ENCODE data around the gene ATP5ME. TPM values are rescaled to one million over a fixed set of nuclear protein-coding genes. Genes with fewer than 3 reads are reported as not detected.

ATP5ME gene
- total RNA-seq, 2 experiments from 2014 or later, result 245 to 254 TPM

DNA sequence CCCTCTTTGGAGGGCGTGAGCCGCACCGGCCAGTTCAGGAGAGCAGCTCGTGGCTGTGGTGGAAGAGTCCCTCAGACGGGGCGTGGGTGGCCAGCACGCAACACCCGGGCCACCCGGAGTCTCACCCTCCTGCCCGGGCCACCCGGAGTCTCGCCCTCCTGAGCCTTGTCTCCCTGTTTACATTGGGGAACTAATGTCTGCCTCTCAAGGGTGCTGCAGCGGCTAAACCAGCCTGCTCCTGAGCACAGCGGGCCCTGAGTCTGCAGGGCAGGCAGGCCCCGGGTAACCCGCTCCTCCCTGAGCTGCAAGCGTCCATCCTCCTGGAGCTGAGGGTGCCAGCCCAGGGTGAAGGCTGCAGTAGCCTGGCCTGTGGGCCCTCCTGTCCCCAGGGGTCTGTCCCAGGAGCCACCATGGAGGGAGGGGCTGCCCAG lies 45.8 kb downstream of the ATP5ME start:
- no peak for DNase-seq
- POLR2A ChIA-PET, result no interaction called here
- CTCF ChIA-PET, result no interaction called here
- Mint-ChIP-seq H3K36me3 (no peaks in the 10 kb centered on the region), H3K27me3 (no peaks in the 10 kb centered on the region), H3K27ac (no peak overlapping the region), H3K4me1 (ENCODE audit: low read depth) (no peaks in the 10 kb centered on the region), H3K9me3 (peaks cover 13% of the 10 kb centered on the region), H3K4me3 (no peak overlapping the region)
- intact Hi-C loops (cut with micrococcal nuclease), result no loop called here

DNA sequence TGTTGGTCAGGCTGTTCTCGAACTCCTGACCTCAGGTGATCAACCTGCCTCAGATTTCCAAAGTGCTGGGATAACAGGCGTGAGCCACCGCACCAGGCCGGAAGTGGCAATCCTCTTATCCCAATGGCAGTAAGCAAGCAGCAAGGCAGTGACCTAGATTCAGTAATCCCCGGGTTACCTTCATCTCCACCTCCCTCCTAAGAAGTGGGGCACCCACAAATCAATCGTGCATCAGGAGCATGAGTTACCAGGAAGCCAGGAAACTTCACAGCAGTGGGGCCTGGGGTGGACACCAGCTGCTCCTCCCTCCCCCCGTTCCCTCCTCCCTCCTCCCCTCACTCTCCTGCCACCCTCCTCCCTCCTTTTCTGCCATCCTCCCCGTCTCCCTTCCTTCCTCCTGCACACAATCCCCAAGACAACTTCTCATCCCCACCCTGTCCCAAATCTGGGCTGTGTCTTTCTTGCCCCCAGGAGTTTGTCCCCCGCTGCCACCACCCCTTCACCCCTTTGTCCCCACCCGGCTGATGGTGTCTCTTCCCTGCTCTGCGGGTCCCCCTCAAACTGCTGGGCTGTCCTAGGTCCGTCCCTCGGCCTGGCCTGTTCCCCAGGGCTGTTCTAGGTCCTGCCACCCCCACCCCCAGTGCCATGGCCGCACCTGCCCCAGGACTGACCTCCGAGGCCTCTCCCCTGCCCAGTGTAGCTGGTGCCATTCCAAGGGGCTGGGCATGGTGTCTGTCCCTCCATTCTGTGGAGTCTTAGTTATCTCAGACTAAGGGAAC lies 46.5 kb downstream of the ATP5ME start:
- CTCF ChIA-PET, result no interaction called here
- Mint-ChIP-seq H3K9me3 (peaks cover 9% of the 10 kb centered on the region), H3K27me3 (no peaks in the 10 kb centered on the region), H3K36me3 (no peaks in the 10 kb centered on the region), H3K27ac (no peak overlapping the region), H3K4me3 (no peak overlapping the region), H3K4me1 (ENCODE audit: low read depth) (no peaks in the 10 kb centered on the region)
- intact Hi-C loops (cut with micrococcal nuclease), result no loop called here
- POLR2A ChIA-PET, result no interaction called here
- no peak for DNase-seq

DNA sequence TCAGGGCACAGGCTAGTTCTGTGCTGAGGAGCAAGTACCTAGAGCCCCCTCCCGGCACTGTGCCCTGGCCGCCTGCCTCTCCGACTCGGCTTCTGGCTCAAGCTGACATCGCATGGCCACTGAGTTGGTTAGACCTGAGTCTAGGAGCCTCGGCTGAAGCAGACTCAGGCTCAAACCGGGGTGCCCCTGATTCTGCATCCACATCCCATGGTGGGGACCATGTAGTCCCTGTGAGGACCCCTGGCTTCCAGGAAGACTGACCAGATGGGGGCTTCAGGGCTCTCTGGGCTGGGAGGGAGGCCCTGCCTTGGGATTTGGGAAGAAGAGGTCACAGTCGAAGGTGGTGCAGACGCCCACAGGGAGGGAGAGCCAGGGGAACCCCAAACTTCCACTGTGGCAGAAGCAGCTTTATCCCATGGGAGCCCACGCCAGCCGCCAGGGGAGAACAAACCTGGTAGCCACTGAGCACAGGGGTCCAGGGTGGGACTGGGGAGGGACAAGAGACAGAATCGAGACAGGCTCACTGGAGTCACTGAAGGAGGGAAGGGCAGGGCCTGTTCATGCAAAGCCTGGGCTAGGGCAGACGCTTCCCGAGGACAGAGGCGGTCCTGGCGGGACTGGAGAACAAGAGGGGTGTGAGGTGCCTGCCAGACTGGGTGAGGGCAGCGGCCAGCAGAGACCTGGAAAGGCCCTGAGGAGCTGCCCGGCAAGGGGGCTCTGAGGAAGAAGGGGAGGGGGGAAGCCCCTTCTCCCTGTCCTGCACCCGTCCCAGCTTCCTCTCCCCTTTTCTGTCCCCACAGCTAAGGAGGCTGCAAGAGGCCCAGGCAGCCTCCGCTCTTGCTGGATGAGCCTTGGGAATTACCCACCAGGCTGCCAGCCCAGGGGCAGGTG lies 47.6 kb downstream of the ATP5ME start:
- ChIA-PET POLR2A (no interaction called here), CTCF (no interaction called here)
- Mint-ChIP-seq H3K4me3 (no peak overlapping the region), H3K36me3 (no peaks in the 10 kb centered on the region), H3K27me3 (no peaks in the 10 kb centered on the region), H3K27ac (no peak overlapping the region), H3K9me3 (peaks cover 2% of the 10 kb centered on the region), H3K4me1 (ENCODE audit: low read depth) (no peaks in the 10 kb centered on the region)
- intact Hi-C loops (cut with micrococcal nuclease), result no loop called here
- DNase-seq, result no peak

DNA sequence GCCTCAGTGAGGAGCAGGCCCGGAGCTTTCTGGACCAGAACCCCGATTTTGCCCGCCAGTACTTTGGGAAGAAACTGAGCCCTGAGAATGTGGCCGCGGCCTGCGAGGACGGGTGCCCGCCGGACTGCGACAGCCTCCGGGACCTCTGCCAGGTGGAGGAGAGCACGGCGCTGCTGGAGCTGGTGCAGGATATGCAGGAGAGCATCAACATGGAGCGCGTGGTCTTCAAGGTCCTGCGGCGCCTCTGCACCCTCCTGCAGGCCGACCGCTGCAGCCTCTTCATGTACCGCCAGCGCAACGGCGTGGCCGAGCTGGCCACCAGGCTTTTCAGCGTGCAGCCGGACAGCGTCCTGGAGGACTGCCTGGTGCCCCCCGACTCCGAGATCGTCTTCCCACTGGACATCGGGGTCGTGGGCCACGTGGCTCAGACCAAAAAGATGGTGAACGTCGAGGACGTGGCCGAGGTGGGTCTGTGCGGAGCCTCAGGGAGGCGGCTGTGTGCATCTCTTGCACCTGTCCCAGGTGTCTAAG lies 48.4 kb downstream of the ATP5ME start:
- Mint-ChIP-seq H3K4me1 (ENCODE audit: low read depth) (no peaks in the 10 kb centered on the region), H3K27me3 (no peaks in the 10 kb centered on the region), H3K9me3 (no peaks in the 10 kb centered on the region), H3K36me3 (no peaks in the 10 kb centered on the region), H3K27ac (no peak overlapping the region), H3K4me3 (no peak overlapping the region)
- DNase-seq, result no peak
- POLR2A ChIA-PET, result no interaction called here
- CTCF ChIA-PET, result no interaction called here
- intact Hi-C loops (cut with micrococcal nuclease), result no loop called here

DNA sequence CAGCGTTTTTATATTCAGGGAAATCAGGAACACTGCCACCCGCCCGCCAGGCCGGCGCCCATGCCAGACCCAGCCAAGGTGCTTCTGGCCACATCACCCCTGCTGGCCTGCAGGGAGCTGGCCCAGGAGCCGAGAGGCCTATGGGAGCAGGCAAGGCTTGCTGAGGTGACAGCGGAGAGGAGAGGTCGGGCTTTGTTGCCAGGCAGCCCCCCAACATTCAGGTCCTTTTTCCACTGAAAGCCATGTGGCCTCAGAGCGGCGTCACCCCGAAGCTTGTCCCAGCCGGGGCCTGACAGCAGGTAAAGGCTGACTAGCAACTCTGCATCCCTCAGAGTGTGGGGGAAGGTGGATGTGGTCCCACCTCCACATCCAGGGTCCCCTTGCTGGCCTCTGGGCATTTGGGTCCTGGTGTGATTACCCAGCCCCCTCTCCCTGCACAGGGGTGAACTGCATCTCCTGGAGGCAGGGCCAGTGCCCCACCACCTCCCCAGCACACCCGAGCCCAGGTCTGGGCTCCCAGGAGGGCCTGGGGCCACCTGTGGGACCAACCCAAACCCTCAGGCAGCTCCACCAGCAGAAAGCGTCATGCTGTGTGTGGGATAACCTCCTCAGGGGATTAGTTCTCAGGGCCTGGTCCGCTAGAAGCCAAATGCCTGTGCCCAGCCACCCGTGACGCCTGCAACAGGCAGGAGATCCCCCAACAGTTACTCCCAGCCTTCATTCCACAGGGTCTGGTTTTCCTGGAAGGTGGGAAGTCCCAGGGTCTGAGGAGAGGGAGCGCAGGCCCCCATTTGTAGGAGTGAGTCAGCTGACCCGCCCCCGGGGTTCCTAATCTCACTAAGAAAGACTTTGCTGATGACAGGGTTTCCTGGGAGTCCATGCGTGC lies 49.1 kb downstream of the ATP5ME start, which contains the start of gene PDE6B:
TSS of gene PDE6B (plus strand) at position 869 of the 886 bp plus-strand sequence. CDS start 54 bp downstream, outside the sequence.
- DNase-seq, result no peak
- H3K9me3 Mint-ChIP-seq, result no peaks in the 10 kb centered on the region
- no peaks in the 10 kb centered on the region for H3K4me1 Mint-ChIP-seq (ENCODE audit: low read depth)
- no peak within 1 kb of the TSS for H3K27ac Mint-ChIP-seq
- intact Hi-C loops (cut with micrococcal nuclease), result no loop called here
- no peaks in the 10 kb centered on the region for H3K36me3 Mint-ChIP-seq
- H3K4me3 Mint-ChIP-seq, result no peak within 1 kb of the TSS
- ChIA-PET CTCF (no interaction called here), POLR2A (no interaction called here)
- peaks cover 4% of the 10 kb centered on the region for H3K27me3 Mint-ChIP-seq

DNA sequence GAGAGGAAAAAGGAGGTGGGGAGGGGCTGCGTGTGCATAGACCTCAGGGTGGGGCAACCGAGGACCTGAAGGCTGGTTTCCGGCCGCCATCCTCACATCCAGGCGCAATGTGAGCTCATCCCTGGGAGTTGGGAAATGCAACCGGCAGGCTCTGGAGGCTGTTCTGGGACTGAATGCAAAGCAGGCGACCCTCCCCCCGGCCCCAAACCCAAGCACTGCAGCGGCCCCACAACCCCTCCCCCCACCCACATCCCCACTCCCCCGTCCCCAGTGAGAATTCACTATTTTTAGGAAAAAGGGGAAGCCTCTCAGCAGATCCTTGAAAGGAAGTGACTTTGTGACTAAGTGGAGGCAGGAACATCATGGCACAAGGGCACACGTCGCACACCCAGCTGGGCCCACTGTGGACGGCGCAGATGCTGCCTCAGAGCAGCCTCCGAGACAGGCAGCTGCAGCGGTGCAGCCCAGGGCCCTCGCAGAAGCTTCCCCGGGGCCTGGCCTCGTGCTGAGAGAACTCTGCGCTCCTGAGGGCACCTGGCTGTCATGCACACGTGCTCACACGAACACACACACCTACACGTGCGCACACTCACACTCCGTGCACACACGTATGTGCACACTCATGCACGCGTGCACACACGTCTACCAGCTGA lies 50.0 kb downstream of the ATP5ME start:
- no peaks in the 10 kb centered on the region for H3K36me3 Mint-ChIP-seq
- H3K27me3 Mint-ChIP-seq, result peaks cover 6% of the 10 kb centered on the region
- H3K9me3 Mint-ChIP-seq, result no peaks in the 10 kb centered on the region
- intact Hi-C loops (cut with micrococcal nuclease), result no loop called here
- no peak for DNase-seq
- H3K4me1 Mint-ChIP-seq (ENCODE audit: low read depth), result no peaks in the 10 kb centered on the region
- ChIA-PET CTCF (no interaction called here), POLR2A (no interaction called here)
- no peak overlapping the region for H3K27ac Mint-ChIP-seq
- no peak overlapping the region for H3K4me3 Mint-ChIP-seq

DNA sequence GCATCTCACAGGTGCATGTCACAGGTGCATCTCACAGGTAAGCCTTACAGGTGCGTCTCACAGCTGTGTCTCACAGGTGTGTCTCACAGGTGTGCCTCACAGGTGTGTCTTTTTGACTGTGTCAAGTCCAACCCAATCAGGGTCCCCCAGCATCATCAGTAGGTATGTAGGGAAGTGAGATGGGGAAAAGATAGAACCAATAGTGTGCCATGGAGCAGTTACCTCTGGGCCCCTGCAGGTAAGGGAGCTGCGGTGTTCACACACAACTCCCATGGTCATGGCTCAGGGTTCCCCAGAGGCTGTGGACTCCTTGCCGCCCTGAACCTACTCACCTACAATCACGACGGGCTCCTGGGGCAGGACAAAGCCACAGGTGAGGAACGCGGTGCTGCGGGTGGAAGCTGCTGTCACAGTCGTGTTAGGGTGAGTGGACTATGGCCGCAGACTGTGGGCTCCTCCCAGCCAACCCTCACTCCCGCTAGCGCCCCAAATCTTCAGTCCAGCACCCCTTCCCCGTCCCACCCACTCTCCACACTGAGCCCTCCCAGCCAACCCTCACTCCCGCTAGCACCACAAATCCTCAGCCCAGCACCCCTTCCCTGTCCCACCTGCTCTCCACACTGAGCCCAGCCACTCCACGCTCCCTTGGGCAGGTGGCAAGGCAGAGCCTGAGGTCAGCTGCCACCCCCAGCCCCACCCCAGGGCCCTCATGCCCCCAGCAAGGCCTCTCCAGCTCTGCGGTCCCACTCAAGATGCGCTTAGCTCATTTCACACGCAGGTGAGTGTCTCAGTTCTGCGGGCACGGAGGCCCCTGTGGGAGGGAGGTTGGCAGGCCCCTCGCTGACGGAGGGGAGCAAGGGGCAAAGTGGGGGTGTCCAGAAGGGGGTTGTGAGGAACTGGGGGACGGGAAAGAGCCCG lies 50.8 kb downstream of the ATP5ME start:
- Mint-ChIP-seq H3K27ac (no peak overlapping the region), H3K27me3 (peaks cover 6% of the 10 kb centered on the region), H3K4me1 (ENCODE audit: low read depth) (no peaks in the 10 kb centered on the region), H3K9me3 (no peaks in the 10 kb centered on the region), H3K4me3 (no peak overlapping the region), H3K36me3 (no peaks in the 10 kb centered on the region)
- intact Hi-C loops (cut with micrococcal nuclease), result no loop called here
- CTCF ChIA-PET, result no interaction called here
- POLR2A ChIA-PET, result no interaction called here
- no peak for DNase-seq

Other genes with a start within 250 kb of the ATP5ME start
- gene ZNF721, start 175.1 kb downstream of the ATP5ME start, total RNA-seq, result 10 to 100 TPM; 31.0 to 31.8 TPM
- 10 to 100 TPM; 38.9 to 42.2 TPM for gene PIGG, start 175.1 kb downstream of the ATP5ME start, total RNA-seq
- not detected for gene TMEM271, start 98.0 kb downstream of the ATP5ME start, total RNA-seq
- gene PDE6B, start 48.7 kb downstream of the ATP5ME start, total RNA-seq, result 10 to 100 TPM; 16.1 to 22.9 TPM
- gene MYL5, start 266 bp upstream of the ATP5ME start, total RNA-seq, result 10 to 100 TPM; 12.4 to 13.0 TPM
- gene SLC49A3, start 14.9 kb upstream of the ATP5ME start, total RNA-seq, result under 1 TPM in 1 of 2 experiments, not detected in 1; 0.19 TPM
- gene PCGF3, start 31.6 kb upstream of the ATP5ME start, total RNA-seq, result 10 to 100 TPM; 27.8 to 29.3 TPM
- gene CPLX1, start 151.9 kb upstream of the ATP5ME start, total RNA-seq, result under 1 TPM; 0.43 to 0.61 TPM